ENCODE data around the gene RASA1.
A peak's percentile ranks its signal among the peaks of the same experiment; 100 is the strongest.

Gene RASA1

GRCh38 chr5:87403899-87404298, 136.2 kb downstream of the RASA1 start:
- no peak for TF ChIP-seq ZFX (IDR thresholded peaks at IDR 0.05; ENCODE audit: borderline replicate concordance)
- TF ChIP-seq CTCF (IDR thresholded peaks at IDR 0.05) = no peak
- H3K27ac ChIP-seq = no peak overlapping the region

DNA sequence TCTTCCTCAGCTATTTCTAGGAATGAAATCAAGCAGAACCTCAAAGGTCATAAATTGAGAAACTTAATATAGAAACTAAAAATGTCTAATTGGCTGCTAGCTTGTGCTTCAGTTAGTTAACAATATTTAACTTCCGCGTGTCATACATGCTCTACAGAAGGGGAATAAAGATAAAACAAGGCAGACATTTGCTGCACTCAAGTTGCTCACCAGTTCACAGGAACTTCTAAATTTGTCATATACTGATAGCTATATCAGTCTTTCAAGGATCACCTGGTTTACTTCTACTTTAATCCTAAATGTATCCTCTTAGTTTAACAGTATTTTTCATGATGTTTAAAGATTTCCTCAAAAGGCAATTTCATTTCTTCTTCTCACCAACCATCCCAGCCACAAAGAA, 136.7 kb downstream of the RASA1 start:
- TF ChIP-seq ZFX (IDR thresholded peaks at IDR 0.05; ENCODE audit: borderline replicate concordance) = no peak
- TF ChIP-seq CTCF (IDR thresholded peaks at IDR 0.05) = no peak
- H3K27ac ChIP-seq = no peak overlapping the region

DNA sequence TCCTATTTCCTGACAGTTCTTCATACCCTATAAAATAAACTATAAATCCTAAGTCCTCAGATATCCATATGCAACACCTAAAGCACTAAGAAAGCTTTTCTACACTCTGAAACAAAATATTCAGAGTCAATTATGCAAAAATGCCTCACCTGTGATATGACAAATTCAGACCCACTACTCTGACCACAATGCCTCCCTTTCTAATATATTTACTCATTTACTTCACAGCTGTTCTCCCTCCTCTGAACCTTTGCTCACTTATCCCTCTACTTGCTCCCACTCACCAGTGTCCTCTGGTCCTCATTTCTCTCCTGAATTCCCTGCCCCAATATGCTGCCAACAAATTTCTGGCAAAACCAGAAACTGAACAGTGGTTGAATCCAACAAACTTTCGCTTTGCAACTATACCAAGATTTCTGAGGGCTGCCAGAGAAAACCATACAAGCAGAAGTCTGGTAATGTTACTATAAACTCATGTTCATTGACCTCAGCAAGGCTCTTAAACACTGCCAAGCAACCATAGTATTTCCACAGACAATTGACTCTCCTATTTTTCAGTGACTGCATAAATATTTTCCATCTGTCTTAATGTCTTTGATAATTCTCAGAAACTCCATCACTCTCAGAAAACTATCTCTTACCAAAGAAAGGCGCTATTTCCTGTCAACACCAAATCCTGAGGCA, 137.9 kb downstream of the RASA1 start:
- H3K27ac ChIP-seq = no peak overlapping the region
- TF ChIP-seq ZFX (IDR thresholded peaks at IDR 0.05; ENCODE audit: borderline replicate concordance) = no peak
- TF ChIP-seq CTCF (IDR thresholded peaks at IDR 0.05) = no peak

DNA sequence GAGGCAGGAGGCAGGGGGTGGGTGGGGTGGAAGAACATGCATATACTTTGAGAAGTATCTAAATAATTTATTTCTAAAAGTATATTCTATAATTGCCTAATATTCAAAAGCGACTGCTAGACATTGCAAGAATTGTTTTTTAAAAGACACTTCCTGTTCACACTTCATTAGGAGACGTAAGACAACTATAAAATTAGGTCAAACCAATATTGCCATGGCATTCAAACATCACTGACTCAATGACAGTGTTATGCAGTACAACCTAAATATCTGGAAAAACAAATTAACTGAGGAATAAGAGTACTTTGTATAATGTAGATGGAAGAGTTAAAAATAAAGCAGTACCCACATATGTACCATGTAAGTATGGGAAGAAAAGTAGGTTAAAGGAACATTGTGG, 140.5 kb downstream of the RASA1 start:
- TF ChIP-seq ZFX (IDR thresholded peaks at IDR 0.05; ENCODE audit: borderline replicate concordance) = no peak
- no peak for TF ChIP-seq CTCF (IDR thresholded peaks at IDR 0.05)
- H3K27ac ChIP-seq = no peak overlapping the region

- no peak overlapping the region for H3K27ac ChIP-seq
- TF ChIP-seq CTCF (IDR thresholded peaks at IDR 0.05) (no peak), ZFX (IDR thresholded peaks at IDR 0.05; ENCODE audit: borderline replicate concordance) (no peak)
Measured at GRCh38 chr5:87410931-87411330, 143.2 kb downstream of the RASA1 start.

- H3K27ac ChIP-seq = peak overlapping the region; percentile 83
- TF ChIP-seq CTCF (IDR thresholded peaks at IDR 0.05) (no peak), ZFX (IDR thresholded peaks at IDR 0.05; ENCODE audit: borderline replicate concordance) (no peak)
Measured at GRCh38 chr5:87411586-87411972, 143.9 kb downstream of the RASA1 start.

DNA sequence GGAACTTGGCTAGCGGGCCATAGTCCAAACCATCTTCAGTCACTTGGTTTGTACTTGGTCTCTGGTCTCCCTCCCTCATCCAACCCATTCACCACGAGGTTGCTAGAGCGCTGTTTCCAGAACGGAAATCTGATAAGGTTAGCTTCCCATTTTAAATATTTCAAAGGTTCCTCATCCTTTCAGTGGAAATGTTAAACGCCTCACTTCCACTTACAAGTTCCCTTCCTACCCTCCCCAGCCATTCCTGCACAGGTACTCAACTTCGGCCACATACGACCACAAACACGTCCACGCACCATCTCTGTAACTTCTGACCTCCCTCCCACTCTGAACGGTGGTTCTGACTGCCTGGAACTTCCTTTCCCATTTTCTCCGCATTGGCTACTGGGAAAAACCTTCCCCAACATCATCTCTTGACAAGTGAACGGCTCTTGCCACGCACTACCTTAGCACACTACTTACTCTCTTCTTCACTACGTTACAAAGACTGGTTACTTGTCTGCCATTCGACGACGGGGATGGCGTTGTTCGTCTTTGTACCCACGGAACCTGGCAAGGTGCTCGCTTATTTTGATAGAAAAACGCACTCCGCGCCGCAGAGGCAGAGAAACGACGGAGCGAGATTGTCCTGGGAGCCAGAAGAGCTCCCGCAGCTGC, 144.4 kb downstream of the RASA1 start:
- peak overlapping the region; percentile 83 for H3K27ac ChIP-seq
- TF ChIP-seq ZFX (IDR thresholded peaks at IDR 0.05; ENCODE audit: borderline replicate concordance) (no peak), CTCF (IDR thresholded peaks at IDR 0.05) (no peak)

Measured in 22Rv1 (cell line).